SU-DHL-6 (cell line): ENCODE results near the gene C8G.

Experiments used
- CTCF ChIP-seq: fragments of 200-600 bp; sonication (generic); IDR thresholded peaks from one replicate; pipeline ENCODE4 v1.5.1; 2017; ENCODE audit warnings: antibody characterized with exemption, mild to moderate bottlenecking, low read length, moderate library complexity; ENCODE audit not compliant: insufficient read depth, poor library complexity, severe bottlenecking
- EZH2phosphoT487 ChIP-seq: fragments of 200-600 bp; sonication (generic), shearing (Covaris generic); conservative IDR thresholded peaks from 2 replicates; pipeline ENCODE4 v1.6.1; 2018; ENCODE audit warnings: mild to moderate bottlenecking, antibody characterized with exemption, low read length, moderate library complexity, mixed read lengths

- TF ChIP-seq CTCF (no peak), EZH2phosphoT487 (no peak)
Observed at GRCh38 chr9:136941231-136942111, 3.6 kb upstream of the C8G start.
